K562 (cell line): ENCODE results near the gene RER1. TPM values are rescaled to one million over a fixed set of nuclear protein-coding genes. Genes with fewer than 3 reads are reported as not detected.

Experiments used
- CEBPB ChIP-seq: fragments of 450-650 bp; IDR thresholded peaks from 2 replicates; pipeline ENCODE4 v1.6.1; 2016; ENCODE audit warnings: missing genetic modification characterization, missing compliant biosample characterization
- CREB3 ChIP-seq: fragments of 450-650 bp; conservative IDR thresholded peaks from 2 replicates; pipeline ENCODE4 v1.6.1; 2016; ENCODE audit warnings: missing genetic modification characterization, low read depth, mild to moderate bottlenecking, missing compliant biosample characterization, moderate library complexity
- ETS2 ChIP-seq: IDR thresholded peaks from 2 replicates; pipeline ENCODE4 v1.6.1; 2016; ENCODE audit warnings: borderline replicate concordance, missing genetic modification characterization, mild to moderate bottlenecking, moderate library complexity, missing compliant biosample characterization; ENCODE audit not compliant: poor library complexity, severe bottlenecking
- KLF1 ChIP-seq: fragments of 450-650 bp; IDR thresholded peaks from 2 replicates; pipeline ENCODE4 v1.6.1; 2016; ENCODE audit warnings: missing genetic modification characterization, missing compliant biosample characterization
- KLF16 ChIP-seq: IDR thresholded peaks from 2 replicates; pipeline ENCODE4 v1.6.1; 2016; ENCODE audit warnings: antibody characterized with exemption
- MCM3 ChIP-seq: fragments of 450-650 bp; IDR thresholded peaks from 2 replicates; pipeline ENCODE4 v1.6.1; 2016
- NELFE ChIP-seq: IDR thresholded peaks from 2 replicates; pipeline ENCODE4 v1.6.1; 2011; ENCODE audit warnings: mild to moderate bottlenecking; ENCODE audit not compliant: insufficient read depth, insufficient read length
- NFYB ChIP-seq: IDR thresholded peaks from 2 replicates; pipeline ENCODE4 v1.6.1; 2011; ENCODE audit warnings: mild to moderate bottlenecking, moderate library complexity; ENCODE audit not compliant: insufficient read length; ENCODE audit errors: extremely low read depth
- NKRF ChIP-seq: fragments of 450-650 bp; IDR thresholded peaks from 2 replicates; pipeline ENCODE4 v1.6.1; 2016; ENCODE audit warnings: borderline replicate concordance
- PCBP2 ChIP-seq: fragments of 200-400 bp; formaldehyde crosslinking; IDR thresholded peaks from 2 replicates; pipeline ENCODE4 v1.6.1; 2018; ENCODE audit warnings: low read length, low read depth, mild to moderate bottlenecking, moderate library complexity; ENCODE audit not compliant: poor library complexity, severe bottlenecking
- PRMT5 ChIP-seq: sonication (generic); formaldehyde crosslinking; IDR thresholded peaks from 2 replicates; pipeline ENCODE4 v1.5.0; 2020; ENCODE audit warnings: missing genetic modification reagents
- PYGO2 ChIP-seq: fragments of 450-650 bp; IDR thresholded peaks from 2 replicates; pipeline ENCODE4 v1.6.1; 2016; ENCODE audit warnings: mild to moderate bottlenecking, missing genetic modification characterization, moderate library complexity, missing compliant biosample characterization
- RB1 ChIP-seq: fragments of 450-650 bp; IDR thresholded peaks from 2 replicates; pipeline ENCODE4 v1.6.1; 2017; ENCODE audit warnings: low read depth, mild to moderate bottlenecking
- SLC30A9 ChIP-seq: fragments of 250-450 bp; sonication (Bioruptor Pico); IDR thresholded peaks from 2 replicates; pipeline ENCODE4 v1.8.0; 2022; ENCODE audit warnings: mild to moderate bottlenecking, moderate library complexity
- SMARCA5 ChIP-seq: fragments of 450-650 bp; IDR thresholded peaks from 2 replicates; pipeline ENCODE4 v1.6.1; 2016
- SRSF9 ChIP-seq: fragments of 200-400 bp; formaldehyde crosslinking; IDR thresholded peaks from 2 replicates; pipeline ENCODE4 v1.6.1; 2017; ENCODE audit warnings: low read depth, low read length, borderline replicate concordance
- TRIM28 ChIP-seq: fragments of 450-650 bp; IDR thresholded peaks from 2 replicates; pipeline ENCODE4 v1.6.1; 2017
- ZNF407 ChIP-seq: fragments of 450-650 bp; IDR thresholded peaks from 2 replicates; pipeline ENCODE4 v1.6.1; 2016; ENCODE audit warnings: low read depth
- ZZZ3 ChIP-seq: fragments of 450-650 bp; IDR thresholded peaks from 2 replicates; pipeline ENCODE4 v1.6.1; 2016; ENCODE audit warnings: antibody characterized with exemption, mild to moderate bottlenecking, moderate library complexity
- polyA plus RNA-seq, 8 experiments: library from polyadenylated mRNA; depleted of rRNA in 4 of 8; stranded (reverse) in 5 of 8; unstranded in 3 of 8; fragments of >200 nt; fragmentation: Nextera tagmentation in 2 of 8; fragmentation: Illumina TruSeq in 1 of 8; extraction: Ambion mirVana in 2 of 8; extraction: Trizol in 1 of 8; gene quantifications; 2 replicates each; pipeline versions ENCODE4 v1.2.1 to v1.2.3, GENCODE V29; 2011 to 2014; ENCODE audit warnings: inconsistent platforms in 1 of 8, missing spikeins in 1 of 8
- total RNA-seq, 7 experiments: library from RNA; depleted of rRNA in 6 of 7; stranded (reverse); fragments of >200 nt in 6 of 7; fragmentation: Illumina TruSeq in 2 of 7; extraction: Trizol in 2 of 7; gene quantifications; 2 replicates each; pipeline versions ENCODE4 v1.2.1 to v1.2.3, GENCODE V29; 2011 to 2021; ENCODE audit warnings: low replicate concordance in 1 of 7

RER1 gene
- total and polyA plus RNA-seq, 9 of the 15 experiments (the other 6 are each of a cell fraction or from before 2014, with no cell fraction given) = 19.6 to 354 (median 183) TPM

- TF ChIP-seq PYGO2 = no peak
- no peak for TF ChIP-seq NELFE
- TF ChIP-seq PCBP2 = no peak
- TF ChIP-seq ZZZ3 = no peak
- no peak; the same call in none of the 2 replicates for TF ChIP-seq RB1
- TF ChIP-seq TRIM28 = no peak
- TF ChIP-seq KLF1 (tag) = peak; percentile 89
- no peak for TF ChIP-seq SMARCA5
- no peak for TF ChIP-seq NKRF
- TF ChIP-seq SLC30A9 (CRISPR knock-in tag) = no peak
- no peak for TF ChIP-seq ZNF407
- TF ChIP-seq NFYB = no peak
- no peak for TF ChIP-seq CREB3 (tag)
- no peak for TF ChIP-seq SRSF9
- TF ChIP-seq MCM3 = no peak
- TF ChIP-seq CEBPB = no peak
- TF ChIP-seq PRMT5 (CRISPR knock-in tag) = no peak
- no peak for TF ChIP-seq ETS2 (tag)
- TF ChIP-seq KLF16 = no peak
Observed at GRCh38 chr1:2412395-2412772, 20.7 kb downstream of the RER1 start, which contains the start of gene PEX10 (continued).
